Spleen (tissue), 7 donors: ENCODE data around the gene ALMS1.

ENCODE experiments used
- POLR2A ChIP-seq, 3 donors: fragments of 450-650 bp; IDR thresholded peaks; one replicate each; pipeline ENCODE4 v1.5.1; 2017; ENCODE audit warnings: antibody characterized with exemption in 3 of 3, mild to moderate bottlenecking in 1 of 3
- POLR2AphosphoS5 ChIP-seq, 3 donors: sonication (generic); formaldehyde crosslinking; IDR thresholded peaks; one replicate each; pipeline ENCODE4 v1.5.1; 2017; ENCODE audit warnings: antibody characterized with exemption in 3 of 3
- TF ChIP-seq, protein P1 (sequence below), 11 experiments: fragments of 200-600 bp in 7 of 11; fragments of 450-650 bp in 4 of 11; sonication (generic) in 4 of 11; IDR thresholded peaks in 8 of 11; conservative IDR thresholded peaks in 3 of 11; 1 replicate in 7 of 11; 2 replicates in 4 of 11; pipeline versions ENCODE4 v1.4.0 to v1.8.0; 2016 to 2021; ENCODE audit warnings: antibody characterized with exemption in 11 of 11, inconsistent platforms in 4 of 11, mild to moderate bottlenecking in 1 of 11
- donor health status: DM: no; HTN: no; CAD: no; lungs with moderate emphysema.
- donor health status: DM: no; HTN: no; CAD: no.
- donor health status: DM: no; HTN: no; CAD: no.

DNA sequence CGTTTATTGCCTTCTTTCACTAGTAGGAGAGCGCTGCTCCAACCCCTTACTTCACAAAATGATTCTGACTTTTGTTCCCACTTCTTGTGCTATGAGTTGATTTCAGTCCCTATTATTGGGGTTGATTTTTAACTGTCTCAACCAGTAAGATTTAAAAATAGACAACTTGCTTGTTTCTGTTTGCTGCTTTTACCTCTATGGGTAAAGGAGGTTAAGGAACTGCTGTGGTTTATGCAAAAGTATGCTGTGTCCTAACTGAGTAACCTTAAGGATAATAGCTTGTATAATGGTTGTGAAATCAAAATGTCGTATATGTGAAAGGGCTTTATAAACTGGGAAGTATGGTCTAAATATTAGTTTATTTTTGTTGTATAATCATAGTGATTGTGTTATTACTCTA, 22.6 kb downstream of the ALMS1 start:
- TF ChIP-seq, protein P1, sequence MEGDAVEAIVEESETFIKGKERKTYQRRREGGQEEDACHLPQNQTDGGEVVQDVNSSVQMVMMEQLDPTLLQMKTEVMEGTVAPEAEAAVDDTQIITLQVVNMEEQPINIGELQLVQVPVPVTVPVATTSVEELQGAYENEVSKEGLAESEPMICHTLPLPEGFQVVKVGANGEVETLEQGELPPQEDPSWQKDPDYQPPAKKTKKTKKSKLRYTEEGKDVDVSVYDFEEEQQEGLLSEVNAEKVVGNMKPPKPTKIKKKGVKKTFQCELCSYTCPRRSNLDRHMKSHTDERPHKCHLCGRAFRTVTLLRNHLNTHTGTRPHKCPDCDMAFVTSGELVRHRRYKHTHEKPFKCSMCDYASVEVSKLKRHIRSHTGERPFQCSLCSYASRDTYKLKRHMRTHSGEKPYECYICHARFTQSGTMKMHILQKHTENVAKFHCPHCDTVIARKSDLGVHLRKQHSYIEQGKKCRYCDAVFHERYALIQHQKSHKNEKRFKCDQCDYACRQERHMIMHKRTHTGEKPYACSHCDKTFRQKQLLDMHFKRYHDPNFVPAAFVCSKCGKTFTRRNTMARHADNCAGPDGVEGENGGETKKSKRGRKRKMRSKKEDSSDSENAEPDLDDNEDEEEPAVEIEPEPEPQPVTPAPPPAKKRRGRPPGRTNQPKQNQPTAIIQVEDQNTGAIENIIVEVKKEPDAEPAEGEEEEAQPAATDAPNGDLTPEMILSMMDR (IDR thresholded peaks at IDR 0.05 in 8 of 11, conservative IDR thresholded peaks at IDR 0.05 in 3 of 11), result no peak
- TF ChIP-seq POLR2A (IDR thresholded peaks at IDR 0.05) (no peak), POLR2AphosphoS5 (IDR thresholded peaks at IDR 0.05) (no peak)
